K562 (cell line): Measurements from ENCODE around the gene RIN3. TPM values are rescaled to one million over a fixed set of nuclear protein-coding genes. Genes with fewer than 3 reads are reported as not detected.

Experiments
- ATAC-seq: fragments of 200-7000 bp; cut with Tn5 transposase; 3 replicates; pipeline ENCODE4 v1.9.1; 2020; ENCODE audit warnings: moderate library complexity
- BruUV-seq: library from RNA; stranded (reverse); fragments of 400-500 nt; replicated peaks from 2 replicates; lab custom pipeline; 2021; lab: Mats Ljungman, UMichigan
- CTCF ChIA-PET: fragments of 300-600 bp; formaldehyde crosslinking; extraction: SDS; loops from one replicate; lab custom pipeline; 2021; ENCODE audit warnings: low intra/inter-chr PET ratio; lab: Yijun Ruan, JAX
- POLR2A ChIA-PET: fragments of 300-600, 350-650 bp; sonication (Branson Sonifier 250); formaldehyde crosslinking; extraction: SDS; loops from one replicate; lab custom pipeline; 2021; ENCODE audit warnings: antibody characterized with exemption, inconsistent platforms; lab: Yijun Ruan, JAX
- DNase-seq, 4 experiments: peaks; one replicate each; pipeline versions ENCODE4 v3.0.0 to v3.0.0-alpha.2; 2011 to 2018; ENCODE audit warnings: low spot score in 3 of 4, mixed read lengths in 3 of 4; ENCODE audit errors: extremely low read depth in 1 of 4
- FAIRE-seq: peaks from 2 replicates; lab custom pipeline; 2011; peaks lifted over from hg19 to GRCh38; lab: Jason Lieb, UNC
- H2AFZ ChIP-seq: 2 replicates; pipeline ENCODE4 v1.6.0; 2011; ENCODE audit warnings: low read depth, low read length, control low read depth, inconsistent platforms
- H3K27ac ChIP-seq: fragments of 200-600 bp; 3 replicates; pipeline ENCODE4 v1.8.0; 2011; ENCODE audit warnings: low read depth, mild to moderate bottlenecking, control low read depth, inconsistent platforms, low read length, moderate library complexity, mixed read lengths; ENCODE audit errors: extremely low read depth
- H3K27me3 ChIP-seq, 2 experiments: fragments of 300-600 bp in 1 of 2; 2 replicates in 1 of 2; 3 replicates in 1 of 2; pipeline versions ENCODE4 v1.6.0 to v1.8.0; 2011; ENCODE audit warnings: inconsistent platforms in 2 of 2, low read length in 2 of 2, mild to moderate bottlenecking in 1 of 2, mixed read lengths in 1 of 2, moderate library complexity in 1 of 2; ENCODE audit not compliant: control insufficient read depth in 2 of 2, insufficient read depth in 2 of 2
- H3K36me3 ChIP-seq: fragments of 300-600 bp; 3 replicates; pipeline ENCODE4 v1.8.0; 2011; ENCODE audit warnings: mild to moderate bottlenecking, low read length, inconsistent platforms; ENCODE audit not compliant: control insufficient read depth, insufficient read depth
- H3K4me1 ChIP-seq, 2 experiments: fragments of 200-600 bp in 1 of 2; replicated peaks in 1 of 2; 2 replicates in 1 of 2; 3 replicates in 1 of 2; pipeline versions ENCODE4 v1.5.1 to v1.8.0; 2011; ENCODE audit warnings: inconsistent platforms in 2 of 2, low read length in 2 of 2, mild to moderate bottlenecking in 1 of 2, mixed read lengths in 1 of 2, moderate library complexity in 1 of 2; ENCODE audit not compliant: control insufficient read depth in 2 of 2, insufficient read depth in 2 of 2
- H3K4me2 ChIP-seq: 2 replicates; pipeline ENCODE4 v1.6.1; 2011; ENCODE audit warnings: low read length, control low read depth, inconsistent platforms, mixed read lengths; ENCODE audit not compliant: insufficient read depth
- H3K4me3 ChIP-seq: fragments of 200-600 bp; sonication (generic), shearing (Covaris generic); 2 replicates; pipeline ENCODE4 v1.5.1; 2016; ENCODE audit warnings: control low read depth, inconsistent platforms
- H3K79me2 ChIP-seq: fragments of 200-600 bp; 3 replicates; pipeline ENCODE4 v1.8.0; 2011; ENCODE audit warnings: low read length, inconsistent platforms; ENCODE audit not compliant: control insufficient read depth, insufficient read depth
- H3K9ac ChIP-seq, 2 experiments: 2 replicates each; pipeline versions ENCODE4 v1.6.0 to v1.6.1; 2011; ENCODE audit warnings: low read depth in 2 of 2, low read length in 2 of 2, control low read depth in 1 of 2, inconsistent platforms in 1 of 2, mild to moderate bottlenecking in 1 of 2, mixed read lengths in 1 of 2; ENCODE audit not compliant: insufficient read depth in 1 of 2
- H3K9me1 ChIP-seq: one replicate; pipeline ENCODE4 v1.6.0; 2011; ENCODE audit warnings: inconsistent platforms, mild to moderate bottlenecking, low read length, moderate library complexity; ENCODE audit not compliant: control insufficient read depth, insufficient read depth
- H3K9me3 ChIP-seq: replicated peaks from 2 replicates; pipeline ENCODE4 v1.5.1; 2011; ENCODE audit warnings: low read depth, low read length, inconsistent platforms; ENCODE audit not compliant: control insufficient read depth, insufficient read depth
- H4K20me1 ChIP-seq: replicated peaks from 2 replicates; pipeline ENCODE4 v1.6.1; 2011; ENCODE audit warnings: low read length, inconsistent platforms, mixed read lengths; ENCODE audit not compliant: control insufficient read depth, insufficient read depth
- BCOR ChIP-seq: fragments of 450-650 bp; IDR thresholded peaks from 2 replicates; pipeline ENCODE4 v1.6.1; 2016
- BHLHE40 ChIP-seq: IDR thresholded peaks from 2 replicates; pipeline ENCODE4 v1.6.1; 2011; ENCODE audit warnings: low read length, improper control_type of control experiment
- CBFA2T3 ChIP-seq: fragments of 450-650 bp; IDR thresholded peaks from 2 replicates; pipeline ENCODE4 v1.6.1; 2017
- ETV1 ChIP-seq: fragments of 450-650 bp; conservative IDR thresholded peaks from 2 replicates; pipeline ENCODE4 v1.6.1; 2016; ENCODE audit warnings: missing genetic modification characterization, control low read depth, low read depth, missing compliant biosample characterization
- HNRNPL ChIP-seq: fragments of 200-400 bp; formaldehyde crosslinking; IDR thresholded peaks from 2 replicates; pipeline ENCODE4 v1.6.1; 2017; ENCODE audit warnings: low read depth, mild to moderate bottlenecking, low read length
- KDM1A ChIP-seq, 2 experiments: fragments of 450-650 bp; IDR thresholded peaks; 2 replicates each; pipeline ENCODE4 v1.6.1; 2016; ENCODE audit warnings: mild to moderate bottlenecking in 2 of 2
- NBN ChIP-seq: fragments of 450-650 bp; IDR thresholded peaks from 2 replicates; pipeline ENCODE4 v1.6.1; 2016; ENCODE audit warnings: low read depth, mild to moderate bottlenecking
- SAP30 ChIP-seq: fragments of 200-600 bp; sonication (generic); IDR thresholded peaks from 2 replicates; pipeline ENCODE4 v1.6.1; 2012; ENCODE audit warnings: borderline replicate concordance, low read depth, mild to moderate bottlenecking, moderate library complexity, low read length, control low read depth, inconsistent platforms; ENCODE audit not compliant: insufficient read depth, poor library complexity, severe bottlenecking
- SFPQ ChIP-seq: fragments of 200-400 bp; formaldehyde crosslinking; IDR thresholded peaks from 2 replicates; pipeline ENCODE4 v1.6.1; 2017; ENCODE audit warnings: mild to moderate bottlenecking, low read depth, low read length, moderate library complexity
- TAF7 ChIP-seq: fragments of 450-650 bp; IDR thresholded peaks from 2 replicates; pipeline ENCODE4 v1.6.1; 2016; ENCODE audit warnings: missing genetic modification characterization, missing compliant biosample characterization
- TCF7 ChIP-seq: sonication (generic); IDR thresholded peaks from 2 replicates; pipeline ENCODE4 v1.6.1; 2016; ENCODE audit warnings: antibody characterized with exemption, borderline replicate concordance
- ZFP1 ChIP-seq: fragments of 450-650 bp; formaldehyde crosslinking; IDR thresholded peaks from 2 replicates; pipeline ENCODE4 v1.4.0; 2020; ENCODE audit warnings: mild to moderate bottlenecking, mixed read lengths
- ZNF551 ChIP-seq: fragments of 250-450 bp; sonication (Bioruptor Pico); IDR thresholded peaks from 2 replicates; pipeline ENCODE4 v1.5.0; 2021; ENCODE audit warnings: mild to moderate bottlenecking, moderate library complexity
- WGBS: fragments of 100-300 bp; shearing (Covaris generic); methylation state at CpG from one replicate; pipeline ENCODE4 v1.1.6; 2016; ENCODE audit warnings: low coverage, mixed read lengths; ENCODE audit not compliant: insufficient coverage; ENCODE audit errors: missing lambda C conversion rate; 5-methylcytosine and 5-hydroxymethylcytosine counted together
- in situ Hi-C: fragments of 300-500 bp; cut with MboI; formaldehyde crosslinking; loops from 4 replicates; pipeline ENCODE4 v1.15.0; 2018; ENCODE audit warnings: inconsistent platforms, mixed read lengths
- intact Hi-C: fragments of 100-400 bp; cut with micrococcal nuclease; formaldehyde crosslinking; loops from 2 replicates; pipeline ENCODE4 v1.14.2; 2022
- polyA plus RNA-seq, 8 experiments: library from polyadenylated mRNA; depleted of rRNA in 4 of 8; stranded (reverse) in 5 of 8; unstranded in 3 of 8; fragments of >200 nt; fragmentation: Nextera tagmentation in 2 of 8; fragmentation: Illumina TruSeq in 1 of 8; extraction: Ambion mirVana in 2 of 8; extraction: Trizol in 1 of 8; gene quantifications; 2 replicates each; pipeline versions ENCODE4 v1.2.1 to v1.2.3, GENCODE V29; 2011 to 2014; ENCODE audit warnings: inconsistent platforms in 1 of 8, missing spikeins in 1 of 8
- total RNA-seq, 7 experiments: library from RNA; depleted of rRNA in 6 of 7; stranded (reverse); fragments of >200 nt in 6 of 7; fragmentation: Illumina TruSeq in 2 of 7; extraction: Trizol in 2 of 7; gene quantifications; 2 replicates each; pipeline versions ENCODE4 v1.2.1 to v1.2.3, GENCODE V29; 2011 to 2021; ENCODE audit warnings: low replicate concordance in 1 of 7
- TF ChIP-seq, protein P1 (sequence below), 2 experiments: fragments of 450-650 bp; conservative IDR thresholded peaks; 2 replicates each; pipeline ENCODE4 v1.6.1; 2017; ENCODE audit warnings: mild to moderate bottlenecking in 2 of 2, moderate library complexity in 2 of 2
- TF ChIP-seq, protein P2 (sequence below), 2 experiments: fragments of 200-800 bp in 1 of 2; sonication (Bioruptor generic) in 1 of 2; sonication (generic) in 1 of 2; formaldehyde crosslinking in 1 of 2; IDR thresholded peaks in 1 of 2; conservative IDR thresholded peaks in 1 of 2; 2 replicates each; pipeline versions ENCODE4 v1.5.0 to v1.6.1; 2016 to 2020; ENCODE audit warnings: missing compliant biosample characterization in 1 of 2, missing genetic modification characterization in 1 of 2, missing genetic modification reagents in 1 of 2

RIN3 gene
- total and polyA plus RNA-seq, 9 of the 15 experiments (the other 6 are each of a cell fraction or from before 2014, with no cell fraction given), result 0.01 to 0.49 (median 0.08) TPM; not detected in 5

- TF ChIP-seq KDM1A (IDR thresholded peaks at IDR 0.05), result 0 out of 4 replicates have a peak, but pooled peaks of 1 of the 2 experiments have one; percentile 33
- no peak for TF ChIP-seq TAF7 (tag)
These were observed 213.3 kb downstream of the RIN3 start (continued) for GRCh38 chr14:92726933-92727262.

DNA sequence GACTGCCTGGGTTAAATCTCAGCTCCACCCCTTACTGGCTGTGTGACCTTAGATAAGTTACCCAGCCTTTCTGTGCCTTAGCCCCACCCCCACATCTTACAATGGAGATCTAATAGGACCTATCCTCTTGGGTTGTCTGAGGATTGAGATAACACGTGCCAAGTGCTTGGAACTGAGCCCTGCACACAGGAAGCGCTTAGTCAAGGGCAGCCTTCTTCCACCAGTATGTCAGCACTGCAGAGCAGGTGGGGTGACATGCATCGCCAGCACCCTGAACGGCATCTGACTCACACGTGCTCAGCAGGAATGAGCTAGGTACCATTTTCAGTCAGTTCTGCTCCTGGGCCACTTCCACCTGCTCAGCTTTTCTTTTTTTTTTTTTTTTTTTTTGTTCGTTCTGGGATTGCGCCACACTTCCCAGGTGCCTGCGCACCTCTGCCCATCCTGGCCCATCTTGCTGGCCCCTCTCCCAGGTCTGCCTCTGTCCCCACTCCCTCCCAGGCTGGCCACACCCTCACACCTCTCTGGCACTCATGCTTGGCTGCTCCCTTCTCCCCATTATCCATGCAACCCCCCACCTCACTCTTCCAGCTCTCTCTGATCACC lies 215.3 kb downstream of the RIN3 start:
- CTCF ChIA-PET, result no interaction called here
- TF ChIP-seq SFPQ (no peak), BCOR (peak; percentile 25; the same call in 1 of the 2 replicates), ZFP1 (no peak), NBN (no peak), ZNF551 (CRISPR knock-in tag) (no peak), BHLHE40 (peak; percentile 56), SAP30 (no peak), ETV1 (tag) (no peak), HNRNPL (no peak), TCF7 (no peak), CBFA2T3 (peak; percentile 23; the same call in 1 of the 2 replicates)
- TF ChIP-seq, protein P1, sequence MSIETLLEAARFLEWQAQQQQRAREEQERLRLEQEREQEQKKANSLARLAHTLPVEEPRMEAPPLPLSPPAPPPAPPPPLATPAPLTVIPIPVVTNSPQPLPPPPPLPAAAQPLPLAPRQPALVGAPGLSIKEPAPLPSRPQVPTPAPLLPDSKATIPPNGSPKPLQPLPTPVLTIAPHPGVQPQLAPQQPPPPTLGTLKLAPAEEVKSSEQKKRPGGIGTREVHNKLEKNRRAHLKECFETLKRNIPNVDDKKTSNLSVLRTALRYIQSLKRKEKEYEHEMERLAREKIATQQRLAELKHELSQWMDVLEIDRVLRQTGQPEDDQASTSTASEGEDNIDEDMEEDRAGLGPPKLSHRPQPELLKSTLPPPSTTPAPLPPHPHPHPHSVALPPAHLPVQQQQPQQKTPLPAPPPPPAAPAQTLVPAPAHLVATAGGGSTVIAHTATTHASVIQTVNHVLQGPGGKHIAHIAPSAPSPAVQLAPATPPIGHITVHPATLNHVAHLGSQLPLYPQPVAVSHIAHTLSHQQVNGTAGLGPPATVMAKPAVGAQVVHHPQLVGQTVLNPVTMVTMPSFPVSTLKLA (conservative IDR thresholded peaks at IDR 0.05), result no peak
- TF ChIP-seq, protein P2, sequence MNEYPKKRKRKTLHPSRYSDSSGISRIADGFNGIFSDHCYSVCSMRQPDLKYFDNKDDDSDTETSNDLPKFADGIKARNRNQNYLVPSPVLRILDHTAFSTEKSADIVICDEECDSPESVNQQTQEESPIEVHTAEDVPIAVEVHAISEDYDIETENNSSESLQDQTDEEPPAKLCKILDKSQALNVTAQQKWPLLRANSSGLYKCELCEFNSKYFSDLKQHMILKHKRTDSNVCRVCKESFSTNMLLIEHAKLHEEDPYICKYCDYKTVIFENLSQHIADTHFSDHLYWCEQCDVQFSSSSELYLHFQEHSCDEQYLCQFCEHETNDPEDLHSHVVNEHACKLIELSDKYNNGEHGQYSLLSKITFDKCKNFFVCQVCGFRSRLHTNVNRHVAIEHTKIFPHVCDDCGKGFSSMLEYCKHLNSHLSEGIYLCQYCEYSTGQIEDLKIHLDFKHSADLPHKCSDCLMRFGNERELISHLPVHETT (CRISPR knock-in tag; conservative IDR thresholded peaks at IDR 0.05 in 1 of 2, IDR thresholded peaks at IDR 0.05 in 1 of 2), result no peak

More for the DNA sequence above, 215.3 kb downstream of the RIN3 start:
- no peaks in the 10 kb centered on the region for H3K79me2 ChIP-seq
- DNase-seq (peak in 2 of 4 experiments; percentile 8 to 11), FAIRE-seq (no peak), ATAC-seq (no peak)
- no peaks in the 10 kb centered on the region for H4K20me1 ChIP-seq
- BruUV-seq, result no TSS peak
- intact Hi-C loops (no loop called here), in situ Hi-C loops (no loop called here)
- no peaks in the 10 kb centered on the region for H3K36me3 ChIP-seq
- H3K27me3 ChIP-seq, result peaks cover 0 to 16% of the 10 kb centered on the region in 2 experiments; a peak in 3 of 5 replicates
- no peak overlapping the region for H3K9ac ChIP-seq
- no peaks in the 10 kb centered on the region for H3K9me3 ChIP-seq
- no peaks in the 10 kb centered on the region for H3K9me1 ChIP-seq
- no peak overlapping the region for H3K4me3 ChIP-seq
- no peak overlapping the region for H3K4me2 ChIP-seq
- POLR2A ChIA-PET, result no interaction called here
- H3K27ac ChIP-seq, result no peak overlapping the region
- H3K4me1 ChIP-seq, result peaks cover 6 to 13% of the 10 kb centered on the region in 2 experiments; a peak in 4 of 5 replicates
- no peak overlapping the region for H2AFZ ChIP-seq
- WGBS, result 0% methylated on average over 3 of the region's 8 CpGs
